HG03097 (cell line): ENCODE data around the gene TAF8.
"Not testable (repeated sequence)": the region's sequence is repeated elsewhere in the genome, so short reads cannot be mapped to it uniquely, and the experiment has no call there.

ENCODE experiments used
- ATAC-seq: cut with Tn5 transposase; IDR thresholded peaks from one replicate; pipeline ENCODE4 v1.9.1; 2021; ENCODE audit not compliant: unreplicated experiment, low FRiP score

The TAF8 gene

GRCh38 chr6:42028234-42029061 lies 21.9 kb upstream of the TAF8 start:
- no peak for ATAC-seq

DNA sequence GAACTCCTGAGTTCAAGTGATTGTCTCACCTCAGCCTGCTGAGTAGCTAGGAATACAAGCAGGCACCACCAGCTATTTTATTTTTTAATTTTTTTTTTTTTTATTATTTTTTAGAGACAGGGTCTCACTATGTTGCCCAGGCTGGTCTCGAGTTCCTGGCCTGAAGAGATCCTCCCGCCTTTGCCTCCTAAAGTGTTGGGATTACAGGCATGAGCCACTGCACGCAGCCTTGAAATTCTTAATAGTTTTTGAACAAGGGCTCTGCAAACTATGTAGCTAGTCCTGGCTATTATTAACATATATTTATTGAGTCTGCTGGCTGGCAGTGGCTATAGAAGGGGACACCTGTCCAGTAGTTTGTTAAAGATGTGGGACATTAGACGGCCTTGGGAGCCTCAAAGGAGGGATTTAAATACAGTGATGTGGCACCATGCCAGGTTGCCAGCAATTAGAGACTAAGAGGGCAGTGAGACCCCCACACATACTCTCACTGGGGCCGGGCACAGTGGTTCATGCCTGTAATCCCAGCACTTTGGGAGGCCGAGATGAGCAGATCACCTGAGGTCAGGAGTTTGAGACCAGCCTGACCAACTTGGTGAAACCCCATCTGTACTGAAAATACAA lies 21.1 kb upstream of the TAF8 start:
- ATAC-seq = no peak

- ATAC-seq = no peak
Observed at GRCh38 chr6:42029881-42030280, 20.4 kb upstream of the TAF8 start.

- no peak for ATAC-seq
Observed at GRCh38 chr6:42030585-42031506, 19.5 kb upstream of the TAF8 start.

- no peak for ATAC-seq
Observed at GRCh38 chr6:42032366-42032765, 18.0 kb upstream of the TAF8 start.

DNA sequence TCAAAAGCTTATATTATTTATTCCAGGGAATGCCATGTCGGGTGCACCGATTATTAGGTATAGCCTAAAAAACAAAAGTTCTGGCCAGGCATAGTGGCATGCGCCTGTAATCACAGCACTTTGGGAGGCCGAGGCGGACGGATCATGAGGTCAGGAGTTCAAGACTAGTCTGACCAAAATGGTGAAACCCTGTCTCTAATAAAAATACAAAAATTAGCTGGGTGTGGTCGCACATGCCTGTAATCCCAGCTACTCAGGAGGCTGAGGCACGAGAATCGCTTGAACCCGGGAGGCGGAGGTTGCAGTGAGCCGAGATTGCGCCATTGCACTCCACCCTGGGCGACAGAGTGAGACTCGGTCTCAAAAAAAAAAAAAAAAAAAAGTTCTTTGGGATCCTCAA lies 12.7 kb upstream of the TAF8 start:
- not testable (repeated sequence) for ATAC-seq

GRCh38 chr6:42038163-42038562 lies 12.2 kb upstream of the TAF8 start:
- ATAC-seq = no peak

GRCh38 chr6:42038811-42039408 lies 11.4 kb upstream of the TAF8 start:
- ATAC-seq = no peak

DNA sequence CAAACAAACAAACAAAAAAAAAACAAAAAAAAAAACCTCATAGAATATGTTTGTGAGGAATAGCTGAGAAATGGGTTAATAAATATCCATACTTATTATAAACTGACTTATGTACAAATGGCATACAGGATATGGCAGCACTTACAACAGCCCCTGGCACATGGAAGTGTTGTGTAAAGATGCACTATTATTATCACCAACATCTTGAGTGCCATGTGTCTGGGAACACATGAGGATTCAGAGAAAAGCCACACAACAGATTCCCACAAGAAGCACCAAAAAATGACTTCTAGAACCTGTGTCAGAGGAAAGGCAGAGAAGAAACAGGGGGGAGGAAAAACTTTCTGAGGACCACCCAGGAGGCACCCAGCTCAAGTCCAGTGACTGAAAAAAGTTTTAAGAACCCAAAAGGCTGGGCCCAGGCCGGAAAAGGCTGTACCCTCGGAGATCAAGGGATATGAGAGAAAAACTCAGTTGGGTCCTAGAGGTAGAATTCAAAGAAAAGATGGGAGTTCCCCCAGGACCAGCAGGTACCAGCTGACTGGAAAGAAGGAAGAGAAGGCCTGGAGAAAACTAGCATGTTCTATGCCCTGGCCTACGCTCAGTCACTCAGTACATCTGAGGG lies 9.4 kb upstream of the TAF8 start:
- ATAC-seq = no peak

DNA sequence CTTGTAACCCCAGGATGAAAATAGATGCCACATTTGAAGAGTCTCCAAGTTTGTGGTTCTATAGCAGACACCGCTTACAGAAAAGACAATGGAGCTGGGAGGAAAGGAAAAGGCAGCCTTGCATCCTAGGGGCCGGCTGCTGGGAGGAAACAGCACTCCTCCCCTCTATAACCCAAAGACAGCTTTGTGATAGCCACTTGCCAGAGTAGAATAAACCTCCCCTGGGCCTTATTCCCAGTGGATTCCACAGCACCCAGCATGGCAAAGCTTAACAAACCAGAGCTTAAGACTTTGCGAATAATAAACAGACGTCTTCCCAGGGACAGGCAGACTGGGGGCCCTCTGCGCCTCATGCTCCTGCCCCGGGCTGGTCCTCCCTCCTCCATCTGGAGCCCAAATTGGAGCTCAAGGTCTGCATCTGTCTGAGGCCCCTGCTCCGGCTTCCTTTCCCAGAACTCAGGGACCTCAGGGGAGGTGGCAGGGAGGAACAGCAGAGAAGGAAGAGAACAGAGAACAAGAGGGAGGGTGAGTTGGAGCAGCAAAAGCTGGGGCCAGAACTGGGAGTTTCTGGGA lies 8.8 kb upstream of the TAF8 start:
- no peak for ATAC-seq

DNA sequence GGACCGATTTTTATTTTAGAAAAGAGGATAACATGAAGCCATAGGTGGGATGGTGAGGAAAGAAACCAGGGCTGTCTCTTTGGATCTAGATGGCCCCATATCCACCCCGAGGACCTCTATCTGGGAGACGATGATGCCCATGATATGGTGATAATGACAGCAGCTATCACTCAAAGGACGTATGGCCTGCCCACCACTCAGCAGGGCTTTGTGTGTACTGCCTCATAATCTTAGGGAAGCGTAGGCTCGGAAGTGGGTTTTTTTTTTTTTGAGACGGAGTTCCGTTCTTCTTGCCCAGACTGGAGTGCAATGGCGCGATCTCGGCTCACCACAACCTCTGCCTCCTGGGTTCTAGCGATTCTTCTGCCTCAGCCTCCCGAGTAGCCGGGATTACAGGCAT lies 8.2 kb upstream of the TAF8 start:
- no peak for ATAC-seq

DNA sequence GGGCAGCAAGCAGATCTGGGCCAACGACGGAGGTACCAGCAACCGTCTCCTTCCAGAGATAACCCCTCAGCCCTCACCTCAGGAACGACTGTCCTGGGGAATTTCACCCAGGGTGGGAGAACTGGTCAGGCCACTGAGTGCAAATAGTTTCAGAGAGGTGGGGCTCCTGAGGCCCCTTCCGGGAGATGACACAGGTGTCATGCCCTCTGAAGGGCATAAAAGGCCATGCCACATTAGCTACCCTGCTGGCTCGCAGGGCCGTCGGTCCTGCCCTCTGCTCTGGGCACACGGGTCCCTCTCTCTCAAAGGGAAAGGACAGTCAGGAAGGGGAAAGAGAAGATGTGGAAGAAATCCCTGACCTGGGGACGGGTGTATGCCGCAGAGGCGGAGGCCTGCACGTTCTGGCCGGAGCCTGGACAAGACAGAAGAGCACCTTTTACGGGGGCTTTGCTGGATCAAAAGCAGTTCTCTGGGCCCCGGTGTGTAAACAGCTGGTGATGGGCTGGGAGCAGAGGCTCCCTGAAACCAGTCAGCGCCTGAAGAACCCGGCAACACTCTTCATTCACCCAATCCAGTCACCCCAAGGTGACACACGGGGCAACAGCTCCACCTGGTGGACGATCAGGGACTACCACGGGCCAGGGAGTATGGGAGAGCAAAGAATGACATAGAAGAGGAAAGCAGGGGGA lies 6.4 kb upstream of the TAF8 start:
- peak; percentile 31 for ATAC-seq

- ATAC-seq = no peak
Observed at GRCh38 chr6:42045538-42046460, 4.5 kb upstream of the TAF8 start.

DNA sequence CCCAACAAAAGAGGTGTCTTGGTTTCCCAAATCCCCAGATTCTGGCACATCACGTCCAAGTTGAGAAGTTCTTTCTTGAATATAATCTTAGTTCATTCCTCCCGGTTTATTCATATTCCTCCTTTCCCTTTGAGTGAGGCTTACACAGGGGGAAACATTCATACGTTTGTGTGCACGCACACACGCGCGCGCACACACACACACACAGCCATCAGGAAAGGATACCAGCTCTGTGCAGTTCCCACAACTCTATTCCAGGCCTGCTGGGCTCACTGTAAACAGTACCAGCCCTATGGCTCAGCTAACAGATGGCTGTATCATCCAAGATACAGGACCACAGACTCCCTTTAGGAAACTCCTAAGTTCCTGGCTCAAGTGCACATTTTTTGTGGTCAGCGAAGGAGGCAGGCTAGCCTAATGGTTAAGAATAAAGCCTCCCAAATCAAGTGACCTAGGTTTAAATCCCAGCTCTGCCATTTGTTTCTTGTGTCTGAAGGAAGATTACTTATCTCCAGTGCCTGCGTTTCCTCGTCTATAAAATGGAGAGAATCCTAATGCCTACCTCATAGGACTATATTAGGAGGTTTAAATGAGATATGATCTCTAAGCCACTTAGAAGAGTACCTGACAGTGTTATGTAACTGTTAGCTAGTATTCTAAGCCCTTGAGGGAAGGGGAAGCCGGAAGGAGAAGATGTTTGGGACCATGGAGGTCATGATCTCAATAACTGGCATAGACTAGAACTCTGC lies 3.7 kb upstream of the TAF8 start:
- no peak for ATAC-seq

DNA sequence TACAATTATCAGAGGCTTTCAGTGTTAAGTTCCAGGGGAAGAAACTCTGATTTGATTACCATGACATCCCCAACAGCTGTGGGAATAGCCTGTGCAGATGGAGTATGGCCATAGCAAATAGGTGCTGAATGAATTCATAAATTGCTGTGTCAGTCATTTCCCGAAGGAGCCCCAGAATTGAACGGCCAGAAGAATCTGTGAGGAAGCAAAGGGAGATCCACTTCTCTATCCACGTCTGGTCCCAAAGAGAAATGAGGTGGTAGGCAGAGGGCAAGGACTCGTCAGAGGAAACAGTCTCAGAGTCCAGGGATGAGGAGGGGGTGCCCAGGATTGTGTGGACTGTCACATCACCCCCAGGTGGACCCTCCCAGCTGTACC lies 3.1 kb upstream of the TAF8 start:
- ATAC-seq = no peak

DNA sequence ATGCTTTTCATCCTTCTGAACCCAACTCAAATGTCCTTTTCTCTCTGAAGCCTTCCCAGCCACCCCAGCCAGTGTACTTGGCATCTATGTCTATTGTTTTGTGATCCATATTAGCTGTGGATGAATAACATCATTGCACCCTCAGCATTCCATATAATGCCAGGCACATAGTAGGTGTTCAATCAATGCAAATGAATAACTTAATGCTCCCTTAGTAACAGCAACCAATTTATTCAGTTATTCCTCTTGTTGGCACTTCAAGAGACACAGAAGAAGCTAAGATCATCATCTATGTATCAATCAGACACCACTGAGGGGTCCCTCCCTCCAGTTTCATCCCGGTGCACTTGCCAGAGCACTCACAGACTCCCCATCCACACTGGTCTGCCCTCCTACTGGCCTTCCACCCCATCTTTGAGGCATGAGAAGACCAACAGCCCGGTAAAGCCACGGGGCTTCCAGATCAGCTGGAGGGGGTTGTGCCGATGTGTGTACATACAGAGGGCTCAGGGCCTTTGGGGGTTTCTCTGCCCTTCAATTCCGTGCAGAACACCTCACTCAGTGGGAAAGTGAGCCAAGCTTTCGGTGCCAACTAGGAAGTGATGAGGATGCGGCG lies 2.4 kb upstream of the TAF8 start:
- ATAC-seq = no peak

GRCh38 chr6:42049116-42049809 lies 1.1 kb upstream of the TAF8 start:
- ATAC-seq = no peak
